VCaP (cell line): Measurements from ENCODE around the gene HECTD3.
"Not testable (repeated sequence)": the region's sequence is repeated elsewhere in the genome, so short reads cannot be mapped to it uniquely, and the experiment has no call there.

Experiments used
- H3K27ac ChIP-seq: fragments of 450-650 bp; 2 replicates; pipeline ENCODE4 v1.5.1; 2017
- TF ChIP-seq, protein P1 (sequence below): fragments of 450-650 bp; conservative IDR thresholded peaks from 2 replicates; pipeline ENCODE4 v1.5.1; 2017; ENCODE audit warnings: mild to moderate bottlenecking, moderate library complexity

The HECTD3 gene

DNA sequence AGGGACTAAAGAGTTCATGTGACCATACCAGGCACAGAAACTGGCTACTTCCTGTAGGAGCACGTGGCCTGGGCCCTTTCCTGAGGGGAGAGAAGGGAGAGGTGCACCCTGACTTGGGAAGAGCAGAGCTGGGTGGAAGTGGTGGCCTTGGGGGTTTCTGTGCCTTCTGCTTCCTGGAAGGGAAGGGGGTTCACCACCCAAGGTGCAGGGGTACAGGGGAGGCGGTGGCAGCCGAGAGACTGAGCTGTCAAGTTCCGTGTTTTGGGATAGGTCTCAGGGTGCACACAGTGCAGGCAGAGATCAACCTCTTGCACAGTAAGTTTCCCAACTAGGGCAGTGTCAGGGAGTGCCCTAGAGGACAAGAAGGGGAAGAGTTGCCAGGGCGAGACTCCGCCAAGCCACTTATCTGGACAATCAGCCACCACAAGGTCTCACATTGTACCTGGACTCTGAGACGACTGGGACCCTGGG is 10.1 kb downstream of the HECTD3 start:
- H3K27ac ChIP-seq, result no peak overlapping the region
- TF ChIP-seq, protein P1, sequence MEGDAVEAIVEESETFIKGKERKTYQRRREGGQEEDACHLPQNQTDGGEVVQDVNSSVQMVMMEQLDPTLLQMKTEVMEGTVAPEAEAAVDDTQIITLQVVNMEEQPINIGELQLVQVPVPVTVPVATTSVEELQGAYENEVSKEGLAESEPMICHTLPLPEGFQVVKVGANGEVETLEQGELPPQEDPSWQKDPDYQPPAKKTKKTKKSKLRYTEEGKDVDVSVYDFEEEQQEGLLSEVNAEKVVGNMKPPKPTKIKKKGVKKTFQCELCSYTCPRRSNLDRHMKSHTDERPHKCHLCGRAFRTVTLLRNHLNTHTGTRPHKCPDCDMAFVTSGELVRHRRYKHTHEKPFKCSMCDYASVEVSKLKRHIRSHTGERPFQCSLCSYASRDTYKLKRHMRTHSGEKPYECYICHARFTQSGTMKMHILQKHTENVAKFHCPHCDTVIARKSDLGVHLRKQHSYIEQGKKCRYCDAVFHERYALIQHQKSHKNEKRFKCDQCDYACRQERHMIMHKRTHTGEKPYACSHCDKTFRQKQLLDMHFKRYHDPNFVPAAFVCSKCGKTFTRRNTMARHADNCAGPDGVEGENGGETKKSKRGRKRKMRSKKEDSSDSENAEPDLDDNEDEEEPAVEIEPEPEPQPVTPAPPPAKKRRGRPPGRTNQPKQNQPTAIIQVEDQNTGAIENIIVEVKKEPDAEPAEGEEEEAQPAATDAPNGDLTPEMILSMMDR, result no peak

DNA sequence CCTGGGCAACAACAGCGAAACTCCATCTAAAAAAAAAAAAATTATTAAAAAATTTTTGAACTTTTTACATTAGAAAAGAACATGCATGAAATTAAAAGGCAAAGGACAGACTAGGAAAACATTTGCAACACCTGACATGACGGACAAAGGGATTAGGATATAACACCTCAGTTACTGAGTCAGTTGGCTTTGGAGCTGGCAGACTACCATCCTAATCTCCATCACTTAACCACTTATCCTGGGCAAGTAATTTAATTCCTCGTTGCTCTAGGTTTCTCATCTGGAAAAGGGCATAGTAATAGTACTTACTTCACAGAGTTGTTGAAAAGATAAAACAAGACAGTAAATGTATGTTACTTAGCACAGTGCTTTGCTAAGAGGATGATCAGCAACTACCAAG is 11.9 kb downstream of the HECTD3 start:
- TF ChIP-seq, protein P1, result no peak
- no peak overlapping the region for H3K27ac ChIP-seq

DNA sequence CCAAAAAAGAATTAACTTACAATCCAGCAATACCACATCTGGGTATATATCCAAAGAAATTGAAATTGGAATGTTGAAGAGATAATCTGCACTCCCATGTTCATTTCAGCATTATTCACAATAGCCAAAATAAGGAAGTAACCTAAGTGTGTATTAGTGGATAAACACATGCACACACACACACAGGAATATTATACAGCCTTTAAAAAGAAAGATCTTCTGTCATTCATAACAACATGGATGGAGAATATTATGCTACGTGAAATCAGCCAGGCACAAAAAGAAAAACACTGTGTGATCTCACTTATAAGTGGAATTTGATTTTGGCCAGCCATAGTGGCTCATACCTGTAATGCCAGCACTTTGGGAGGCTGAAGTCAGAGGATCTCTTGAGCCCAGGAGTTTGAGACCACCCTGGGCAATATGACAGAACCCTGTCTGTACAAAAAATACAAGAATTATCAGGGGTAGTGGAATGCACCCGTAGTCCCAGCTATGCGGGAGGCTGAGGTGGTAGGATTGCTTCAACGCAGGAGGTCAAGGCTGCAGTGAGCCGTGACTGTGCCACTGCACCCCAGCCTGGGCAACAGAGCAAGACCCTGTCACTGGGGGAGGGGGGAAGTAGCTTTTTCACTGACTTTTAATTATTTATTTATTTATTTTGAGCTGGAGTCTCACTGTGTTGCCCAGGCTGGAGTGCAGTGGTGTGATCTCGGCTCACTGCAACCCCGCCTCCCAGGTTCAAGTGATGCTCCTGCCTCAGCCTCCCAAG is 15.5 kb downstream of the HECTD3 start:
- TF ChIP-seq, protein P1, result no peak
- H3K27ac ChIP-seq, result no peak overlapping the region

DNA sequence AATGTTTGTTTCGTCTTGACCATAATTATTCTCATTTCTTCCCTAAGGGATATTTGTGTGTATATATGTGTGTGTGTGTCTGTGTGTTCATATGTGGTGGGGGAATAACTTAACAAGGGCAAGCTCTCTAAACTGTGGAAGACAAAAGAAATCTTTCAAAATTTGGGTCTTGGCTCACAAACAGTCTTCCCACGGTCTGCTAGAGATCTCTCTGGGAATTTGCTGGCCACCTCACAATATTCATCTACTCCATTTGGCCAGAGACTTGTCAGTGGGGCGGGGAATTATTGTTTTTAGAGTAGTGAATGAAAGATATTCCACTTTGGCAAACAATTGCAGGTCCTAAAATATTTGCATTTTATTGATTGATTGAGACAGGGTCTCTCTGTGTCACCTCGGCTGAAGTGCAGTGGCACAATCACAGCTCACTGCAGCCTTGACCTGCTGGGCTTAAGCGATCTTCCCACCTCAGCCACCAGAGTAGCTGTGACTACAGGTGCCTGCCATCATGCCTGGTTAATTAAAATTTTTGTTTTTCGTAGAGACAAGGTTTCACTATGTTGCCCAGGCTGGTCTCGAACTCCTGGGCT is 16.7 kb downstream of the HECTD3 start:
- no peak overlapping the region for H3K27ac ChIP-seq
- TF ChIP-seq, protein P1, result no peak

DNA sequence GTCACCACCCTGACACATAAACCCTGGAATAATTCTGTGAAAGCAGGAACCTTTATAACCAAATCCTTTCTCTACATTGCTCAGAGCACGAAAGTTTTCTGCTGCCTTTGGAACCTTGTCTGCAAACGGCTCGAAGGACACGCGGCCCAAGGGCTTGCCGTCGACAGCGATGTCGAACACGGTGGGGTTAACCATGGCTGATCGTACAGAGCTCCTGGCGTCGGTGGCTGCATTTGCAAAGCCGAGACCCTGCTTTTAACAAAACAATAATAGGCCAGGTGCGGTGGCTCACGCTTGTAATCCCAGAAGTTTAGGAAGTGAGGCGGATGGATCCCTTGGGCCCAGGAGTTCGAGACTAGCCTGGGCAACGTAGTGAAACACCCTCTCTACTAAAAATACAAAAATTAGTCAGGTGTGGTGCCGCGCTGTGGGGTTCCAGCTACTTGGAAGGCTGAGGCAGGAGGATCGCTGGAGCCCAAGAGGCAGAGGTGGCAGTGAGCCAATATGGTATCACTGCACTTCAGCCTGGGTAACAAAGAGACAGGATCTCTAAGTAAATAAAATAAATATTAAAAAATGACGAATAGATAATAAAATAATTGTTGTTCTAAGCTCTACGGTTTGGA is 22.5 kb downstream of the HECTD3 start:
- TF ChIP-seq, protein P1, result no peak

DNA sequence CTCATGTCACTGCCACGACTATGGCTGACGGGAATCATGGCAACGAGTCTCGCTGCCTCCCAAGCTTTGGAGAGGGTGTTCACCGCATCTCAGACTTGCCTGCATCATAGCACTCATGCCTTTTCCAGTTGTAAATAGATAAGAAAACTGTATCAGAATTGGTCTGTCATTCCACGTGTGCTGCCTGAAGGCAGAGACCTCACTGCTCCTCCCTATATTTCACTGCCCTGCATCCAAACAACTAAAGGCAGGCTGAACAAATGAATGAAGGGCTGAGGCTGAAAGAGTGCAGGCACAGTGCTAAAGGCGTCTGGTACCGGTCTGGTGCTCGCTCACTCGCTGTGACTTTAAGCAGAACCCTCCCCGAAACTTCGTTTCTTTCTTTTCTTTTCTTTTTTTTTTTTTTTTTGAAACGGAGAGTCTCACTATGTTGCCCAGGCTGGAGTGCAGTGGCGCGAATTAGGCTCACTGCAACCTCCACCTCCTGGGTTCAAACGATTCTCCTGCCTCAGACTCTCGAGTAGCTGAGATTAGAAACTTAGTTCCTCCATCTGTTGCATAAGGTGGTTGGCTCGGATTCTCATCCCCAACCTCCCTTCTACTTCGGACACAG is 25.3 kb downstream of the HECTD3 start:
- TF ChIP-seq, protein P1, result no peak

More for the DNA sequence above, 22.5 kb downstream of the HECTD3 start:
- no peak overlapping the region for H3K27ac ChIP-seq

DNA sequence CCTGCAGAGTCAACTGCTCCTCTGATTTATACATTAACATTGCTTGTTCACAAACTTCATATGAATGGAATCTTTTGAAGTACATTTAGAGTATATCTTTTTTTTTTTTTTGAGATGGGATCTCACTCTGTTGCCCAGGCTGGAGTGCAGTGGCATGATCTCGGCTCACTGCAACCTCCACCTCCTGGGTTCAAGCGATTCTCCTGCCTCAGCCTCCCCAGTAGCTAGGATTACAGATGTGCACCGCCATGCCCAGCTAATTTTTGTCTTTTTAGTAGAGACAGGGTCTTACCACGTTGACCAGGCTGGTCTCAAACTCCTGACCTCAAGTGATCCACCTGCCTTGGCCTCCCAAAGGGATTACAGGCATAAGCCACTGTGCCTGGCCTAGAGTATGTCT is 33.8 kb downstream of the HECTD3 start:
- not testable (repeated sequence) for H3K27ac ChIP-seq

More for the DNA sequence above, 25.3 kb downstream of the HECTD3 start:
- H3K27ac ChIP-seq, result peak overlapping the region; percentile 68
